ENCODE results near the gene MTOR. TPM values are rescaled to one million over a fixed set of nuclear protein-coding genes. Genes with fewer than 3 reads are reported as not detected.

Gene MTOR
- total RNA-seq, 1 donor from 2014 or later: 43.6 TPM

DNA sequence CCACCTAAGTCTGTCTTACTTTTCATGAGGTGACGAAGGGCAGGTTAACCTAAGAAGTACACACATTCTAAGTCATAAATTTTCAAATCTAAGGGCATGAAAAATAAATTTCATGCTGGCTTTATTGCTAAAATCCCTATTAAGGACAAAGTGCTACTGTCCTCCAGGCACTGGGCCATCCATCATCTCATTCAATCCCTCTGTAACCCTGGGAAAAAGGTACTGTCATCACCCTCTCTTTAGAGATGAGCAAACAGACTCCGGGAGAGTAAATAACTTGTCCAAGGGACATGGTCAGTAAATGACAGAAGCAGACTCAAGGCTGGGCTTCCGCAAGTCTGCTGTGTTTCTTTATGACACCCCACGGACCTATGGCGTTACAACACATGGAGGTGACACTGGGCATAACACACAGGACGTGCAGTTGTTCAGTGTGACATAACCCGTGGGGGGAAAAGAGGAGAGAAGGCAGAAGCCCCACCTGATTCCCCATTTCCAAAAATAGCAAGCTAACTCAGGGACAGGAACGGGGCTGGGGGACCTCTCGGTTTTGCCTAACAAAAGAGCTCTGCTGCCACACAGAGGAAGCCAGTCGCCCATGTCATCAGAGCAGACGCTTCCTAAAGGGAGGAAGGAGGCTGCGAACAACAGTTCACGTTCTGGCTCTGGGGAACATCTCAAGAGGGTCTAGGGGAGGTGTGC, 190.0 kb downstream of the MTOR start:
- no peak for TF ChIP-seq EZH2 (IDR thresholded peaks at IDR 0.05; ENCODE audit: insufficient read depth, low read length)
- TF ChIP-seq, protein P1, sequence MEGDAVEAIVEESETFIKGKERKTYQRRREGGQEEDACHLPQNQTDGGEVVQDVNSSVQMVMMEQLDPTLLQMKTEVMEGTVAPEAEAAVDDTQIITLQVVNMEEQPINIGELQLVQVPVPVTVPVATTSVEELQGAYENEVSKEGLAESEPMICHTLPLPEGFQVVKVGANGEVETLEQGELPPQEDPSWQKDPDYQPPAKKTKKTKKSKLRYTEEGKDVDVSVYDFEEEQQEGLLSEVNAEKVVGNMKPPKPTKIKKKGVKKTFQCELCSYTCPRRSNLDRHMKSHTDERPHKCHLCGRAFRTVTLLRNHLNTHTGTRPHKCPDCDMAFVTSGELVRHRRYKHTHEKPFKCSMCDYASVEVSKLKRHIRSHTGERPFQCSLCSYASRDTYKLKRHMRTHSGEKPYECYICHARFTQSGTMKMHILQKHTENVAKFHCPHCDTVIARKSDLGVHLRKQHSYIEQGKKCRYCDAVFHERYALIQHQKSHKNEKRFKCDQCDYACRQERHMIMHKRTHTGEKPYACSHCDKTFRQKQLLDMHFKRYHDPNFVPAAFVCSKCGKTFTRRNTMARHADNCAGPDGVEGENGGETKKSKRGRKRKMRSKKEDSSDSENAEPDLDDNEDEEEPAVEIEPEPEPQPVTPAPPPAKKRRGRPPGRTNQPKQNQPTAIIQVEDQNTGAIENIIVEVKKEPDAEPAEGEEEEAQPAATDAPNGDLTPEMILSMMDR (IDR thresholded peaks at IDR 0.05; ENCODE audit: insufficient read depth, low read depth, low read length): no peak
- Mint-ChIP-seq H3K4me3 (ENCODE audit: unreplicated experiment) (no peak overlapping the region), H3K4me1 (ENCODE audit: low read depth, unreplicated experiment) (no peaks in the 10 kb centered on the region), H3K36me3 (ENCODE audit: low read depth, unreplicated experiment) (peaks cover 22% of the 10 kb centered on the region), H3K27ac (ENCODE audit: unreplicated experiment) (no peak overlapping the region), H3K9me3 (ENCODE audit: unreplicated experiment) (no peaks in the 10 kb centered on the region), H3K27me3 (ENCODE audit: low read depth, unreplicated experiment) (no peaks in the 10 kb centered on the region)
- Histone ChIP-seq H3K27ac (ENCODE audit: low read depth, low read length) (no peak overlapping the region), H3K9me3 (ENCODE audit: insufficient read depth, low read depth, low read length) (no peaks in the 10 kb centered on the region), H3K4me3 (ENCODE audit: insufficient read depth, low read depth, low read length) (no peak overlapping the region), H3K36me3 (ENCODE audit: insufficient read depth, low read length) (peaks cover 59% of the 10 kb centered on the region), H3K4me1 (ENCODE audit: insufficient read depth, low read length) (no peaks in the 10 kb centered on the region), H3K4me2 (ENCODE audit: low read length) (no peak overlapping the region), H3K79me2 (ENCODE audit: insufficient read depth, low read length) (no peaks in the 10 kb centered on the region), H3K27me3 (ENCODE audit: insufficient read depth, low read length) (no peaks in the 10 kb centered on the region), H2AFZ (ENCODE audit: low read depth, low read length) (no peak overlapping the region), H4K20me1 (ENCODE audit: insufficient read depth, low read length) (peaks cover 7% of the 10 kb centered on the region), H3K9ac (ENCODE audit: low read length) (no peak overlapping the region)
- no peak for DNase-seq (ENCODE audit: low read depth)
- FAIRE-seq: no peak

DNA sequence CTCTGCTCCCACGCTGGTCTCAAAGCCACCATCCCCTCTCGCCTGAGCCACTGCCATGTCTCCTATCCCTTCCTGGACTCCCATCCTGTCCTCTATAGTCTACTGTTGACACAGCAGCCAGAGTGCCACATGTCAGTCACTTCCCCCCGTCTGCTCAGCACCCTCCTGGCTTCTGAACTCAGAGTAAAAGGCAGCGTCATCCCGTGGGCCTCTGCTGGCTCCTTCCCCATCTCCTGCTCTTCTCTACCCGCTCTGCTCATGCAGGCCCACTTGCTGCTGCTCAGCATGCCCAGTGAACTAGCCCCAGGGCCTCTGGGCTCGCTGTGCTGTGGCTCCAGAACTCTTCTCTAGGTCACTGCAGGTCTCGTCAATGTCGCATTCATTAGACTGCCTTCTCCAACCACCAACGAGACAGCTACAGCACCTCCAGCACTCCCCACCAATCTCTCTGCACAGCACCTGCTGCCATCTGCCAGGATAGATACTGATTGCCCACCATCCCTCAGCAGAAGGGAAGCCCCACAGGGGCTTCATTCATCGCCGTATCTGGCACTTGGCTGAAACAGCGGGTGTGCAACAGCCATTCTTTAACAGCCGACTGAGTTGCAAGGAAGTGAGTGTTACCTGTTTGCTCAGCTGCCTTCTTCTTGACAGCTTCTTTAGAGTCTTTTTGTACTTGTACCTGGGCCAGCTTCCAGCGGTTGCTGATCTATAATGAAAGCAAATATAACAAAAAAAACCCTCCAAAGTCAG, 190.7 kb downstream of the MTOR start:
- peaks cover 56% of the 10 kb centered on the region for H3K36me3 ChIP-seq (ENCODE audit: insufficient read depth, low read length)
- peaks cover 21% of the 10 kb centered on the region for H3K36me3 Mint-ChIP-seq (ENCODE audit: low read depth, unreplicated experiment)

More for the DNA sequence above, 190.7 kb downstream of the MTOR start:
- Histone ChIP-seq H4K20me1 (ENCODE audit: insufficient read depth, low read length) (peaks cover 7% of the 10 kb centered on the region), H3K4me1 (ENCODE audit: insufficient read depth, low read length) (no peaks in the 10 kb centered on the region), H2AFZ (ENCODE audit: low read depth, low read length) (no peak overlapping the region), H3K4me2 (ENCODE audit: low read length) (no peak overlapping the region), H3K27ac (ENCODE audit: low read depth, low read length) (no peak overlapping the region), H3K9ac (ENCODE audit: low read length) (no peak overlapping the region), H3K4me3 (ENCODE audit: insufficient read depth, low read depth, low read length) (no peak overlapping the region), H3K27me3 (ENCODE audit: insufficient read depth, low read length) (no peaks in the 10 kb centered on the region), H3K9me3 (ENCODE audit: insufficient read depth, low read depth, low read length) (no peaks in the 10 kb centered on the region), H3K79me2 (ENCODE audit: insufficient read depth, low read length) (no peaks in the 10 kb centered on the region)
- Mint-ChIP-seq H3K27ac (ENCODE audit: unreplicated experiment) (no peak overlapping the region), H3K27me3 (ENCODE audit: low read depth, unreplicated experiment) (no peaks in the 10 kb centered on the region), H3K4me3 (ENCODE audit: unreplicated experiment) (no peak overlapping the region), H3K9me3 (ENCODE audit: unreplicated experiment) (no peaks in the 10 kb centered on the region), H3K4me1 (ENCODE audit: low read depth, unreplicated experiment) (no peaks in the 10 kb centered on the region)
- TF ChIP-seq, protein P1 (IDR thresholded peaks at IDR 0.05; ENCODE audit: insufficient read depth, low read depth, low read length): no peak
- no peak for TF ChIP-seq EZH2 (IDR thresholded peaks at IDR 0.05; ENCODE audit: insufficient read depth, low read length)
- no peak for FAIRE-seq
- DNase-seq (ENCODE audit: low read depth): no peak
